Kidney capillary endothelial cell (primary cell): ENCODE data around the gene CCDC30.
"Not testable (repeated sequence)": the region's sequence is repeated elsewhere in the genome, so short reads cannot be mapped to it uniquely, and the experiment has no call there.

Experiments
- DNase-seq: peaks from one replicate; pipeline ENCODE4 v3.0.0-alpha.2; 2018; ENCODE audit warnings: low spot score

CCDC30 gene

DNA sequence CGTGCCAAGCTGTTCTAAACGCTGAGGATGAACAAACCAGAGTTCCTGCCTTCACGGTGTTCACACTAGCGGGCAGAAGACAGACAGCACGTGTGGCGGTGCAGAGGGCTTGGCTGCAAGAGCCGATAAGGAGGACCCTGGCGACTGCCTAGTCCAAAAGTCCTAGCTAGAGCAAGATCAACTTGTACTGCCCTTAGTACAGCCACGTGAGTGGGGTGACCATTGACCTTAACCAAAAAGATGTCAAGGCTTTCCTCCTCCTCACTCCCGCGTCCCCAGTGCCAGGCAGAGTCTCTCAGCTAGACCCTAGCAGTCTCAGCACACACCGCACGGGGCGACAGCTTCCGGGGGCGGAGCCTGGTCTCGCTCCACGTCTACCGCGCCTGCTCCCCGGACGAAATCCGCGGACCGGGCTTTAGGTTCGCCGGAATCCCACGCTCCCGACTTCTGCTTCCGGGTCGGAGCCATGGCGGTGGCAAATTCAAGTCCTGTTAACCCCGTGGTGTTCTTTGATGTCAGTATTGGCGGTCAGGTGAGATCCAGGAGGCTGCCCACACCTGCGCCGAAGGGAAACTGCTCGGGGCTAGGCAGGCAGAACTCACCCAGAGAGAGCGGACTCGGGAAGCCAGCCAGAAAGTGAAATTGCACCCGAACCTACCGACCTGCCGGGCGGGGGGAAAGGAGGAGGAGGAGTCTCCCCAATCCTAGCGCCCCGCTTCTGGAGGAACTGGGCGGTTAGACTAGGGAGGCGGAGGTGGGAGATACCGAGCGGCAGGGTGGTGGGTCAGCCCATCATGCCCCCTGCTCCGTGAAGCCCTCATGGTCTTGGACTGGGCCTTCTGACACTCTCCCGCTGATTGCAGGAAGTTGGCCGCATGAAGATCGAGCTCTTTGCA is 195.1 kb downstream of the CCDC30 start, which contains the start of gene PPIH:
Gene PPIH, plus strand, starts transcription at position 443 of the 896 bp plus-strand sequence. Its CDS starts 24 bp downstream, at position 467.
- peak; percentile 88 for DNase-seq

DNA sequence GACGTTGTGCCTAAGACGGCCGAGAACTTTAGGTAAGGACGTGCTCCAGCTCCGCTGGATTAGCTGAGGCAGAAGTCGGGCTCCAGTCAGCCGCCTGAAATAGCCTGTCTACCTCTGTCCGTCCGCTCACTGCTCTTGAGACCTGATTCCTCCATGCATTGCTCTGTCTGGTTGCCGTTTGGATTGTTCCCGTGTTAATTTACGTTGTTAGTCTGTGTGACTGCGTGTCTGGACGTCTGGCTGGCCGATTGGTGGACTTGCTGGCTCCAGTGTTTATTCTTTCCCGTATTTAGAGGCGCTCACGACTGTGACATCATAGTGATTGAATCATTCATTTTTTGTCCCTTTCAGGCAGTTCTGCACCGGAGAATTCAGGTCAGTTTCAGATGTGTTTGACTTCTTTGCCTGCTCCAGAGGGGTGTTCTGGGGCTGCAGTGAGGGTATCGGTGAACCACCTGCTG is 195.8 kb downstream of the CCDC30 start:
- DNase-seq, result peak; percentile 24

DNA sequence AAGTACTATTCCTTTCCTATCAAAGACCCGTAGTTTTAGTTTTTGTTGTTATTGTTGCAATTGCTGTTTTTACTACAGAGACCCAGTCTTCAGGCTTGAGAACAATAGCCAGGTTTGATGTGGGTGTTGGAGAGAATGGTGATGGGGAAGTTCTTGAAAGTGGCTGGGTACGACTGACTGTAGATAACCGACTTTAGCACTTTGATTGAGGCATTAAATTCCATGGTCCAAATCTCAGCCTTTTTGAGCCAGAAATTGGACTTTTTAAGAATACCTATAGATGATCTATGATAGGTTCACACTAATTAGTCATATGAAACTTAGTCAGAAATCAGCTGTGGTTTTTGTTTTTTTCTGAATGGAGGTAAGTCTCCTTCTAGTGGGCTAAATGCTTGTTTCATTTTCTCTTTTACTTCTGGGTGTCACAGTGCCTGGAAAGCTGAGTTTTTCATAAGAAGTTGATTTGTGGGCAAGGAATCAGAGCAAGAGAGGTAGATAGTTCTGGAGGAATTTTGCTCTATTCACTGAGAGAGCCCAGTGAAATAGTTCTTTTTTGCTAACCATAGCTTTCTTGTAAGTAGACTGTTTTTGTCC is 197.9 kb downstream of the CCDC30 start:
- no peak for DNase-seq

DNA sequence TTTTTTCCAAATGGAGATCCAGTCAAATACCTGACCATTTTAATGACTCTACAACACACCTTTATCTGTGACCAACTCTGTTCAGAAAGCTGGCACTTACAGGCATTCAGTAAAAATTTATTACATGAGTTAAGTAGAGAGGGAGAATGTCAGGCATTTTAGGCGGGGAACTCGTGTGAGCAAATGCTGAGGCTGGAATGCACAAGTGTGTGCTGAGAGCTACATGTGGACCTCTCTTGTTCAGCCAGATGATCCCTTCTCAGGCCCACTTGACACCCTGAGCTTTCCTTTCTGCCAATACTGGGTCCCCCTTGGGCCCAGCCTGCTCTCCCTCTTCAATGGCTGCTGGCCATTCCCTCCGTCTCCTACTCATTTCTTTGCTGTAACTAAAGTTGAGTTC is 206.8 kb downstream of the CCDC30 start:
- DNase-seq, result no peak

DNA sequence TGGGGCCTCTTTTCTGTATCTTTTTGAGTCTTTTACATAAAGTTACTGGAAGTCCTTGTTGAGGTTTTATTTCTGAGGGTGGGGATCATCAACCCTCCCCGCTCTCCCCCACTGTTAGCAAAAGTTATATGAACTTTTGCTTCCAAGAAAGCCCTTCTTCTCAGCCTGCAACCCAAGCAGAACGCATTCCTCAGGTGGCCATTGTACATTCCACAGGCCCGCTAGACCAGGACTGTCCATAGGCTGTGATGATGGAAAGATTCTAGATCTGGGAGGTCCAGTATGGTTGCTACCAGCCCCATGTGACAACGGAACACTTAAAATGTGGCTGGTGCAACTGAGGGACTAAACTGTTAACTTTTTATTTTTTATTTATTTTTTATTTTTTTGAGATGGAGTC is 207.3 kb downstream of the CCDC30 start:
- no peak for DNase-seq

DNA sequence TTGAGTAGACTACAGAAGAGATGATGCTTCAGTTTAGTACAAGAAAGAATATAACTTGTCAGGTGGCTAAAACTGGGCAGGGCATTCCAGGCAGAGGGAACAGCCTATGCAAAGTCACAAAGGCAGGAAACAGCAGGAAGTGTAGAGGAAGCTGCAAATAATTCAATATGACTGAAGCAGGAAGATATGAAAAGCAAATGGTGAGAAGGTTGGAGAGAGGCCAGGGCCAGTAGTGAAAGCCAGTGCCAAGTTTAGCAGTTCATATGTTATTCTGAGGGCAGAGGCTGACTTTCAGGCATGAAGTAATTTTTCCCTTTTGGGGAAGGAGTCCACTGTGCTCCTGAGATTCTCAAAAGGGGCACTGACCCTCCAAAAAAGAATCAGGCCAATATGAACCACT is 211.1 kb downstream of the CCDC30 start:
- DNase-seq, result peak; percentile 8

DNA sequence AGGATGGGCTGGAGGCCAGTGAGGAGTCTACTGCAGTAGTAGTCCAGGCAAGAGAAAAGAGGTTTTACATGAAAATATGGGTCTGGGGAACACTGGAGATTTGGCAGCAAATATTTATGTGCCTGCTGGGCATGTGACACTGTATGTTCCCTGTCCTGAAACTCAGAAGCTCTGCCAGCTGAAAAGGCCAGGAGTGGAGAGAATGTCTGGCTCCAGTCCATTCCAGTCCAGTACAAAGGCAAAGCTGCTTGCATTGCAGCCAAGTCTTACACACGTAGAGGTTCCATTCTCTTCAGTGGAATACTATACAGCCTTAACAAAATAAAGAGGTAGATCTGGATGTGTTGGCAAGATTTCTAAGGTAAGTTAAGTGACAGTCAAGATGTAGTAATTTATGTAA is 211.6 kb downstream of the CCDC30 start:
- no peak for DNase-seq

DNA sequence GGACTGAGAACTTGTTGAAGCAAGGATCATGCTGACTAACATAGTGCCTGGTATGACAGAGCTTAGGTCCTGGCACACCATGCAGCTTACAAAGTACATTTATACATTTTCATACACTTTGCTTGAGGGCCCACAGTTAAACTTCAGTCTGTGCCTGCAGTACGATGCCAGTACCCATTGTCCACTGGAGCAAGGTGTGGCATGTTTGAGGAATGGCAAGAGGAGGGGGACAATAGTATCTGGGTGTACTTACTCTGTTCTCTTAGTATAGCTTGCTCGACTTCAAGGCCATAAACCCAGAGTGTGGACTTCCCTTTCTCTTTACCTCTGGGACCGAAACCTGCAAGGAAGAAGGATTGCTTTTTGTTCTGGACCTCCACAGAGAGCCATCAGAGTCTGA is 212.4 kb downstream of the CCDC30 start:
- DNase-seq, result no peak

DNA sequence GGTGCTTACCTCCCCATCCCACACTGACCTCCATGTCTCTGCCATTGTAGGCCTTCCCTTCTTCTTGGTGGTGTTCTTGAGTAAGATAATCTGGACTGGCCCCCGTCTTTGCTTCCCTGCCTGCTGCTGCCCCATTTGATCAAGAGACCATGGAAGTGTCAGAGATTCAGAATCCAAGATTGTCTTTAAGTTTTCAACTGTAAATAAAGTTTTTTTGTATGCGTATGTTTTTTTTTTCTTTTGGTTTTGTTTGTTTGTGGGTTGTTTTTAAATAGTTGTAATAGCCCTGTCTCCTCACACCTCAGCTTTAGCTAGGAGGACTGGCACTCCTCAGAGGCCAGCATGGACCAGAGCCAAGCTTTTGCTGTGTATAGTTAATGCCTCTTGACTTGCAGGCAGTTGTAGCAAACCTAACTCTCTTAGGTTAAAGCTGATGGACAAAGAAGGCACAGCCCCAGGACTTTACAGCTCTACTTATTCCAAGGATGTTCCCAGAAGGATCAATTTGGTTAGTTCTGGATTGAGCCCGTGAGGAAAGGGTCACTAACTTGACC is 213.5 kb downstream of the CCDC30 start:
- DNase-seq, result no peak

DNA sequence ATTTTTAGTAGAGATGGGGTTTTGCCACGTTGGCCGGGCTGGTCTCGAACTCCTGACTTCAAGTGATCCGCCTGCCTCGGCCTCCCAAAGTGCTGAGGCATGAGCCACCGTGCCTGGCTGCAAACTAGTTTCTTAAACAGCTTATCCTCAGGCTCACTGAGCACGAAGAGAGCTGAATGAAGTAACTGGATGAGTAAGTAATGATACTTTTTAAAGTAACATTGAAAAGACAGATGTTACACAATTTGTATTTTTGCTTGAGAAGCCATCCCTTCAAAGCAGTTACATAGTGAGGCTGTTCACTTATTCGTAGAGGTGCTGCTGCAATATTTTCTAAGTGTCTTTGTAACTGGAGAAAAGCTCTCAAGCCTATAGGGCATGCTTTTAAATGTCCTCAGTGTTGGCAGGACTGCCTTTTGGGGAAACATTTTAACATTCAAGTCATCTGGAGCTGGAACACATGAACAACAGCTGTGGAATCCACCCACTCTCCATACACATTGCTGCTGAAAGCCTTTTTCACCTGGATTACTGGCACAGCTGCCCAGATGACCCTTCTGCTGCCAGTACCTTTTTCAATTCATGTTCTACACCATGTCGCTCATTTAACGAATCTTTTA is 216.4 kb downstream of the CCDC30 start:
- no peak for DNase-seq

DNA sequence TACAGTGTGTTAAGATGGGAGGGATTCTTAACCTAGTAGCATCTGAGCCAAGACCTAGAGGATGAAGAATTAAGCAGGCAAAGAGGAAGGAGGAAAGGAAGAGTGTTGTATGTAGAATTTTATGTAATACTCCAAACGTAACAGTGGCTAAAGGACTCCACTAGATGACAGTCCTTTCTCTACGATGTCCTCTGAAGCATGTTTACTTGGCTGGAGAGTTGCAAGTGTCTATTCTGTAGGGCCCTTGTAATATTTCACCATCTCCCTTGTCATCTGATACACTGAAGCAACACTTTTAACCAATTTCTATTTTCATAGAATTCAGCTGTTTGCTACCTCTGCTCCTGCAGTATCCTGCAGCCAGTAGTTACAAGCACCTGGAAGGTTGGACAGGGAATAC is 217.0 kb downstream of the CCDC30 start:
- DNase-seq, result no peak

DNA sequence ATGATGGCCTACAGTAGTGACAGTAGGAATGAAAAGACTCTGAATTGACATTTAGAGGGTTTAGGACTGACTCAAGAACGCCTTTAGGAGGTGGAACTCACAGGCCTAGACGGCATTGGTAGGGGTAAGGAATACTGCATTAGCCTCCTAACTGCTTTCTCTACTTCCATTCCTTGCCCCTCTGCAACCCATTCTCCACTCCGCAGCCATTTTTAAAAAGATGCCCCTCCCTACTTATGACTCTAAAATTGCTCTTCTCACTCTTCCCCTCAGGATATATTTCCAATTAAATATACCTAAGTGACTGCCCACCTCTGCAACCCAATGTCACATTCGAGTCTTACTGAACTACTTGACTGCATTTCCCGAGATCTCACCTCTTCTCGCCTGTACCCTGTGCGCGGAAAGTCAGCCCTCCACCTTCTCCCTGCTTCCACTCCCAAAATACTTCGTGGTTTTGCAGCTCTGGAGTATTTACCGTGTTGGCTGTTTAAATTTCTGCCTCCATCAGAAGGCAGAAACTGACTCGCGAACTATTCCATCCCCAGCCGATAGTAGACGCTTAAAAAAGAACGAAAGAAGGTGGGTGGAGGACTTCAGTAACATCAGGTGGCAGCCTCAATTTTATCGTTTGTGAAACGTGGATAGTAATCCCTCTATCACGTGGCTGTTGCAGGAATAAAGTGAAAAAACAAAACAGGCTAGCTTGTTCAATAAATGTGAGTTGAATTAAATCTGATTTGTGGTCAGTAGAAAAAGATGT is 218.0 kb downstream of the CCDC30 start:
- peak; percentile 17 for DNase-seq

DNA sequence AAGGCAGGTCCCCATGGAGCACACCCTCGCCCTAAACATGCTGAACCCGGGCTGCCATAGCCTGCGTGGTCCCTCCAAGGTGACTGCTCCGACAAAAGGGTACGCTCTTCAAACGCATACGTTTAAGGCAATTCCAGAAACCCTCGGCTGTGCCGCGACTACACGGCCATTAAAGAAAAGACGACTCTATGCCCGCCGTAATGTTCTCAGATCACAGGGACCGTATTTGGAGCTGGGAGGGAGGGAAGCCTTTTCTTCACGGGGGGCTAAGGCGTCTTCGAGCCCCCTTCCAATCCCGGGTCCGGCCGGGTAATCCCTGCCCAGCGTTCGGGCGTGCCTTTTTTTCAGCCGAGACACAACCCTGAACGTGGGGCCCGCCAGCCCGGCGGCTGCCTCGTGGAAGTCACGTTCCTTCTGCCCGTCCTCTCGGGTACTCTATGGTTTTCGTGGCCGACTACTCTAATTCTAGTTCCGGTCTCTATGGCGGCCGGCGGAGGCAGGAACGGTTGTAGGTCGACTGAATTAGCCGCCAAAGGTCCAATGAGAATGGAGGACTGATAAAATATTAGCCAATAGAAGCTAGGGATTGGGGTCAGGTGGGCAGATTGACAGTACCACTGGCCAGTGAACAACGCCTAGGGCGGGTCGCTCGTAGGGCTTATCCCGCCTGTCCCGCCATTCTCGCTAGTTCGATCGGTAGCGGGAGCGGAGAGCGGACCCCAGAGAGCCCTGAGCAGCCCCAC is 218.8 kb downstream of the CCDC30 start, which contains the start of gene YBX1:
Gene YBX1, plus strand, starts transcription at position 678 of the 743 bp plus-strand sequence. CDS start 148 bp downstream, outside the sequence.
- DNase-seq, result peak; percentile 99

DNA sequence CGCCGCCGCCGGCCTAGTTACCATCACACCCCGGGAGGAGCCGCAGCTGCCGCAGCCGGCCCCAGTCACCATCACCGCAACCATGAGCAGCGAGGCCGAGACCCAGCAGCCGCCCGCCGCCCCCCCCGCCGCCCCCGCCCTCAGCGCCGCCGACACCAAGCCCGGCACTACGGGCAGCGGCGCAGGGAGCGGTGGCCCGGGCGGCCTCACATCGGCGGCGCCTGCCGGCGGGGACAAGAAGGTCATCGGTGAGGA is 219.3 kb downstream of the CCDC30 start:
- not testable (repeated sequence) for DNase-seq

DNA sequence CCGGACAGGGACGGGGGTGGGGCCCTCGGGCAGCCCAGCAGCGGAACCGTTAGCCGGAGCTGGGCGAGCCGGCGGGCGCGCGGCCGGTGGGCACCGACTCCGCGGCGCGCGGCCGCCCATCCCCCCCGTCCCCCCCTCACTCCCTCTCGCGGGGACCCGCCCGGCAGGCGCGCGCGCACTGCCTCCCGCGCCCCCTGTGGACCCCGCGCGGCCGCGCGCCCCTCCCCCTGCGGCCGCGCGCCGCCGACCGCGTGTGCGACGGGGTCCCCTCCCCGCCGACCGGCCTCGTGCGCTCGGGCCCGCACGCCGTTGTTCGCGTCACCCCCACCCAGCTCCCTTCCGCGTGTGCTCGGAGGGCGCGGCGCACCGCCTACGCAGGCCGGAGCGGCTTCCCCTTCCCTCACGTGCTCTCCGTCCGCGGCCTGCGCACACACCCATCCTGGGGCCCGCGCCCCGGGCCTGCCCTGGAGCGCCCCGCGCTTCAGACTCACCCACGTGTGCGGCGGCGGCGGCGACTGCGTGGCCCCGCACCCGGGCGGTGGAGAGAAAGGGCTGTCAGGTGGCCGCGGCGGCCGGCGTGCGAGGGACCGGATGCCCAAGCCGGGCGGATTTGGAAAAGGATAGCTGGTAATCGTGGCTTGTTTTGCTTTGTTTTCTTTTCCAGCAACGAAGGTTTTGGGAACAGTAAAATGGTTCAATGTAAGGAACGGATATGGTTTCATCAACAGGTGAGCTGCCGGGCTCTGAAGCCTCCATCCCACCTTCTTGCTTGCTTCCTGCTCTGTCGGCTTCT is 219.8 kb downstream of the CCDC30 start:
- DNase-seq, result peak; percentile 29

DNA sequence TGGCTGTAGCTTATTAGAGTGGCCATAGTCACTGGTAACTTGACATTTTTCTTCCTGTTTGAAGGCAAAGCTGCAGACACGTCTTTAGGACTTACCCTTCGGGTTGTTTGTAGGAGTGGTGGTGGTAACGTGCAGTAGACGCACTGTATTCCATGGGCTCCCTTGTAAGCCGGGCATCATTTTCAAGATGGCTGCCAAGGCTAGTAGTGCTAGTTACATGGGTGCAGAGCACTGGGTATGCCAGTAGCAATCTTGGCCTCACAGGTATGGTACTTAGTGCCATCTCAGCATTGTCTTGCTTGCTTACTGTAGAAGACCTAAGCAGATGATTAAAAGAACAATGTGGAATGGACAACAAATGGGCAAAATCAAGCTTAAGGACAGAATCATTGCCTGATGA is 221.1 kb downstream of the CCDC30 start:
- no peak for DNase-seq

DNA sequence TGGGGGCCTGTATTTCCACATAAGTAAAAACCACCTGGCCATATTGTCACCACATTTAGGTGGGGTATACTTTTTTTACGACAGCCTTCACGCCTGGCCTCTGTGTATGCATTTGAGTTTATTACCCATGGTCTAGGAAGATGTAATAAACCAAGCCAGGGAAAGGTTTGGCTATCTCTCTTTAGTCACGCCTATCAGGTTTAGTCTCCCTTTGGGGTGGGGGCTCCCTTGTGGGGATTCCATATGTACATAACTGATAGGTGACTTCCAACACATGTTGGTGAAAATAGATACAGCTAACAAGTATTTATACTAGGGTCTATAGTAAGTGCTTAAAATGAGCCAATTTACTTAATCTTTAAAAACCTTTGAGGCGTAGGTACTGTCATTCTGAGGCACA is 223.3 kb downstream of the CCDC30 start:
- DNase-seq, result no peak

DNA sequence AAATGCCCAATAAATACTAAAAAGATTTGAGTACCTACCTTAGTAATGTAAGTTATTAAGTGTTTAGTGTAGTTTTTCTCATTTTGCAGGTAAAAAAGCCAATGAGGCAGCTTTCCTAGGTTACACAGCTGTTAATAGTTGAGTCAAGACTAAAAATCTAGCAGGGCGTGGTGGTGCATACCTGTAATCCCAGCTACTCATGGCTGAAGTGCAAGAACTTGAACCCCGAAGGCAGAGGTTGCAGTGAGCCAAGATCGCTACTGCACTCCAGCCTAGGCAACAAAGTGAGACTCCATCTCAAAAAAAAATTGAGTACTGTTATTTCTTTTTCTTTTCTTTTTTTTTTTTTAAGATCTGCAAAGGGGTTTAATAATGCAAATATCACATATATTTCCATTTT is 226.8 kb downstream of the CCDC30 start:
- no peak for DNase-seq

DNA sequence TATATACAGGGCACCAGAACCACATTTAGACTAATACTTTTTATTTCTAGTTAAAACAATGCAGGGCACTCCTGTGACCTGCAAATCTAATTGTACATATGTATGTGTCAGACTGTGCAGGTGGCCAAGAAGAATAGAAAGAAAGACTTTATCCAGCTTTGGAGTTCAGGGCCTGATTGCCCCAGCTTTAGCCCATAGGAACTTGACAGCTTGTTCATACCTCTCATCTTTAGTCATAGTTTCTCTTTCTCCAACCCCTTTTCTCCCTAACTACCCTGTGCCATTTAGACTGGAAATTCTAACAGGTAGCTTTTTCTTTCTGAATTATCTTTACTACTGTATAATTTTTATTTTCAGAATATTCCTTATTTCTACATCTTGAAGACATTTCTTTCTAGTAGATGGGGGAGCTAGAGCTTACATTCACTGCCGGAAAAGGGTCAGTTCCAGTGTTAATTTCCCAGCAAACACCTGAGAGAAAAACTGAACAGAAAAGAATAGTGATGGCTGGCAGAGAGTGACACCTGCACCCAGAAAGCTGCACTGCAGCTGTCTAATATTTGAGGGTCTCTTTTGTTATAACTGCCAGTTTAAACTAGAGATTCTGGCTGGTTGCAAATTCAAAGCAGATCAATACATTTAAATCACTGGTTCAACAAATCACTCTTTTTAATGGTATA is 227.5 kb downstream of the CCDC30 start:
- no peak for DNase-seq

DNA sequence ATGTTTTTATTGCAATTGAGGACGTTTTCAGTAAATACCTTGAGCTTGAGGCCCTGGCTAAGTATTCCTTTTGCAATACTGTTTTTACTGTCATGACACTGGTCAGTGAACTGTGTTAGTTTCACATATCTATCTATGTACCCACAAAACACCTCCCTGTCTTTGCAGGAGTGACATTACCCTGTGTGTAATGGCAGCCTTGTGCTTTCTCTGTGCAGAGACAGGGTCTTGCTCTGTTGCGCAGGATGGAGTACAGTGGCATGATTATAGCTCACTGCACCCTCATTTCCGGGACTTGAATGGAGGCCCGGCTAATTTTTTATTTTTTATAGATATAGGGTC is 228.0 kb downstream of the CCDC30 start:
- no peak for DNase-seq
